Posterior cingulate gyrus (tissue), 11 donors: Measurements from ENCODE around the gene ARHGAP44.
A peak's percentile ranks its signal among the peaks of the same experiment; 100 is the strongest.
"Not testable (repeated sequence)": the region's sequence is repeated elsewhere in the genome, so short reads cannot be mapped to it uniquely, and the experiment has no call there.

Source experiments
- DNase-seq, 10 donors: peaks; one replicate each; pipeline versions ENCODE4 v3.0.0 to v3.0.0-alpha.2; 2020 to 2021; ENCODE audit warnings: mixed read lengths in 3 of 10
- intact Hi-C: fragments of 100-400 bp; cut with DNase I; formaldehyde crosslinking; loops from one replicate; pipeline ENCODE4 v1.15.1; 2023

Gene ARHGAP44

DNA sequence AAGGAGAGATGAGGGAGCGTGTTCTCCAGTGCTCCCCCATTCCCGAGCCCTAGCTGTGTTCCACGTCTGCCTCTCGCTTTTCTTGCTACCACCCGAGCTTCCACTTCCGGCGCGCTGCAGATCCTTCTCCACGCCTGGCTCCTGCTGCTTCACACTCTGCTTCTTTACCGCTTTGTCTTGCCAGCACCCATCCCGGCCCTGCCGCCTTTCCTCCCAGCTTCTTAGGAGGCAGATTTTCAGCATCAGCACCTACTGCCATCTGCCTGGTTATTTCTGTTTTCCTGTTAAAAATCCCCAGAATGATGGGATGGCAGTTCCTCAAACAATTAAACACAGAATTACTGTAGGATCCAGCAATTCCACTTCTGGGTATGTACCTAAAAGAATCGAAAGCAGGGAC, 163.9 kb downstream of the ARHGAP44 start:
- peak in 9 of 10 donors; percentile 19 to 95 (median 68) for DNase-seq
- intact Hi-C loops = no loop called here

DNA sequence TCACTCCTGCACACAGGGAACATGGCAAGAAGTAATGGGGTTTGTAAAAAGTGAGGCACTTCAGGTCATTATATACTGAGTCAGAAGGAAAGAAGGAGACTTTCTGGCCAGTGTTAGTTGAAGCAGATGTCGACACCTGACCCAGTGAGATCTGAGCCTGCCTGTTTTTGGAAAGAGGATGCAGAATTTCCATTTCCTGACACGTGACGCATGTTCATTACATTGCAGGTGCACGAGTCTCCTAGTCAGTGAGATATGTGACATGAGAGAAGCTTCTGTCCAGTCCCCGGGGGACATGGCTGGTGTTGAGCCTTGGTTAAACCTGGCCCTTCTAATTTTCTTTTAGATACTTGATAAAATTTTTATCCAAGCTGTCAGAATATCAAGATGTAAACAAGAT, 166.2 kb downstream of the ARHGAP44 start:
- DNase-seq = no peak
- intact Hi-C loops = no loop called here

DNA sequence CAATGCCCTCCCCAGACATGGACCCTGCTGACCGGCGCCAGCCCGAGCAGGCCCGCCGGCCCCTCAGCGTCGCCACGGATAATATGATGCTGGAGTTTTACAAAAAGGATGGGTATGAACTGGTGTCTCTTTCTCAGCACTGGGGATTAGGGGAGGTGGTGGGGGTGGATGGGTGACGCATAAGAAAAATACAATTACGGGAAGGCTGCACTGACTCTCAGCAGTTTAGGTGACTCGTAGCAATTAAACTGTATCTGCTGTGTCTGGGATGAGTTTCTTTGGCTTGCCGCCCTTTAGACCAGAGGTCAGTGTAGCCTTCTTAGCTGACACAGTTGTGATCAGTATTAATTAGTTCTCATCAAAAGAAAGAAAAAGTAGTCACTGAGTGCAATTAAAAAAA, 169.5 kb downstream of the ARHGAP44 start:
- no peak for DNase-seq
- intact Hi-C loops = no loop called here

DNA sequence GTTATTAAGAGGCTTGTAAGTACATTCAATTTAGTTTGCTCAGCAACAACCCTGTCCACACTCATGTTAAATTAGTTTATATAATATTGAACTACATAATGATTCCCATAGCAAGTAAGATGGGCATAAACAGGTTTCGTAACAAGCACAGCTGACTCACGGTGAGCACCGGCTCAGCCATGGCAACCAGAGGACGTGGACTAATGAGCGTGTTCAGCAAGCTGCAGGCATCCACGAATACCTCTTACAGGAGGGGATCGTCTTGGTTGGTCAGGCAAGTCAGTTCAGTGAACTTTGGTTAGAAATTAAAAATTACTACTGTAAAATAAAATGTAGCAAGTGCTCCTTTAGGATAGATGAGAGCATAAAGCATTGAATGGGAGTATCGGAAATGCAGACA, 170.1 kb downstream of the ARHGAP44 start:
- intact Hi-C loops = no loop called here
- peak in 3 of 10 donors; percentile 16 to 92 (median 85) for DNase-seq

DNA sequence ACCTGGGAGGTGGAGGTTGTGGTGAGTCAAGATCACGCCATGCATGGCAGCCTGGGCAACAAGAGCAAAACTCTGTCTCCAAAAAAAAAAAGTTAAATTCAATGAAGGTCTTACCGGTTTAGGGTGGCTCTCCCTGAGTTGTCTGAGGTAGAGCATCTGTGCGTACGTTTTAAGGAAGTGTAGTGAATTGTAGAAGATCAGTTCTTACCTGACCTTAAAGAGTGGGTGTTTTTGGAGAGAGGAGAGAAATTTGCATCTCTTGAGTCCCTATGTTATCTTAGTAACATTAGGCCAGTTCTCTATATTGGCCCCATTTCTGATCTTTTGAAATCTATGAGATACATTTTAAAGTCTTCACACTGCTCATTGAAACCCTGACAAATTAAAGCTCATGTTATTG, 172.4 kb downstream of the ARHGAP44 start:
- DNase-seq = no peak
- intact Hi-C loops = no loop called here

DNA sequence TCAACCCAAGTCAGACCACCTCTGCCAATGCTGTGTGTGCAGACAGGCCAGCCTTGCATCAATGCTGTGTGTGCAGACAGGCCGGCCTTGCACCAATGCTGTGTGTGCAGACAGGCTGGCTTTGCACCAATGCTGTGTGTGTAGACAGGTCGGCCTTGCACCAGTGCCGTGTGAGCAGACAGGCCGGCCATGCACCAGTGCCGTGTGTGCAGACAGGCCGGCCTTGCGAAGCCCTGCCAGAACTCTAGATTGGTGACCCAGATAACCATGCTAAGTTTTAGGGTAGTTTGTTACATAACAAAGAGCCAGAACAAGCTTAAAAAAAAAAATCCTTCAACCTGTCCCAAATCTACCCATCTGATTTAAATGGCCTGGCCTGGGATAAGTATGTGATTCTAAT, 174.2 kb downstream of the ARHGAP44 start:
- DNase-seq = peak in 1 of 10 donors; percentile 70
- intact Hi-C loops = no loop called here

DNA sequence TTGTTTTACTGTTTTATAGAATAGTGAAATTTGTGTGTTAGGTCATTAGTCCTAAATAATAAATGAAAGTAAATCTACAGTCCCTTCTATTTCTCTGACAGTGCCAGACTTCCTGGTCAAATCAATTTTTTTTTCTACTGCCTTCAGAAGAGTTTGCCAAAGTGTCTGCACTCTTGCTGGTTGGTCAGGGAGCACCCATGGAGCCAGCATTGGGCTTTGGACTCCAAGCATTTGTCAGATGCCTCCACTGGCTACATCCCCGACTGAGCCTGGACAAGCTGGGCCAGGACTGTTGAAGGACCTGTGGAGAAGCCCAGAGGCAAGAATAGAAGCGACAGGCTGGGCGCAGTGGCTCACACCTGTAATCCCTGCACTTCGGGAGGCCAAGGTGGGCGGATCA, 174.9 kb downstream of the ARHGAP44 start:
- DNase-seq = peak in 1 of 10 donors; percentile 43
- intact Hi-C loops = no loop called here

DNA sequence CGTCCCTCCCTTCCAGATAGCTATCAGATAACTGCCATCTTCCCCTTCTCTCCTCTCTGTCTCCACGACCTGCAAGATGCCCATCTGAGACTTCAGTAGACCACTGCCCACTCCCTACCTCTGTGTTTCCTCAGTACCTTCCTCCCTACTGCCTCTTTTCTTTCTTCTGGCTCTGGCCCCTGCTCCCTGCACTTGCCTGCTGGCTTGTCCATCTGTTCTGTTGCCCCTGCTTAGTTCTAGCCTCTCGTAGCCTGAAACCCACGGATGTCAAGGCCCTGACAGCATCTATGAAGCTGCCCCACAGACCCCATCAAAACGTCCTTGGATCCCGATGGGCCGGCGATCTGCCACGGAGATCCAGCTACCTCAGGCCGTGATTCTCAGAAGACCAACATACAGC, 175.5 kb downstream of the ARHGAP44 start:
- intact Hi-C loops = no loop called here
- peak in 1 of 10 donors; percentile 54 for DNase-seq

DNA sequence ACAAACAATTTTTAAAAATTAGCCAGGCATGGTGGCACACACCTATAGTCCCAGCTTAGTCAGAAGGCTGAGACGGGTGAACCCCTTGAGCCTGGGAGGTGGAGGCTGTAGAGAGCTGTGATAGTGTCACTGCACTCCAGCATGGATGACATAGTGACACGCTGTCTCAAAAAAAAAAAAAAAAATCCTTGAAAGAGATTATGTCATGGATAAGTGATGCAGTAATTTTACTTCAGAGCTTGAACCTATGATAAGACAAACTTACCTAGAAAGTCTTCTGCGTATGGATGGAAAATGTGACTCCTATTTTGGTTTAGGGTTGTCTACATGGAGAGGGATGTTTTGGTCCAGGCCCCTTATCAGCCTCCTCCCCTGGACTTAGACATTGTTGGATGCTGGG, 176.7 kb downstream of the ARHGAP44 start:
- DNase-seq = no peak
- intact Hi-C loops = no loop called here

DNA sequence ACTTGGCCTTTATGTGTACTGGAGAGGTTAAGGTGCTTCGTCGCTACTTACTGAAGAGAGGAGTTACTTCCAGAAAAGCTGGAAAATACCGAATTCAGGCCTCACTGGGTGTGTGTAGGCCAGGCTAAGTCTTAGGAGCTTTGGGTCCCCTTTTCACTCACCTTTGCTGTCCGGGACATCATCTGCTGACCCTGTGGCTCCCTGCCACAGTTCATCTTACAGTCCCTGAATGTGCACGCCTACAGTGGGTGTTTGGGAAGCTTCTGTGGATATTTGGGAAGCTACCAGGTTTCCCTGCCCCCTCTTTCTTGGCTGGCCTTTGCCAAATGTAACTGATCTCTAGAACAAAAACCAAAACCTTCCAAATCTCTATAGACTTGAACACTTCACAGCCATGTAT, 177.1 kb downstream of the ARHGAP44 start:
- DNase-seq = no peak
- intact Hi-C loops = no loop called here

DNA sequence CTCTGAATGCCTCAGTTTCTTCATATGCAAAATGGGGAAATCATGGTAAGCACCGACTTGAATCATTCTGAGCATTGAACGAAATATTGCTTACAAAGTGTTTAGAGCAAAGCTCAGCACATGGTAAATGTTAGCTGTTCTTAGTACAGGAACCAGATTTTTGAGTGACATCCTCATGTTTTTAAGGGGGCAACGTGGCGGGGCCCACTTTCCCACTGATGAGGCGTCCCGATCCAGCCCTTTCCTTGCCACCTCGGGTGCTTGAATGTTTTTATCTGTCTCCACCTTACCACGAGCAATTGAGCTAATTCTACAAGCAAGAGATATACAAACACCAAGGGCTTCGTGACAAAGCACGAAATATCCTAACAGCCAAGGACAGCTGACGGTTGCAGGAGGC, 178.7 kb downstream of the ARHGAP44 start:
- peak in 1 of 10 donors; percentile 32 for DNase-seq
- intact Hi-C loops = no loop called here

DNA sequence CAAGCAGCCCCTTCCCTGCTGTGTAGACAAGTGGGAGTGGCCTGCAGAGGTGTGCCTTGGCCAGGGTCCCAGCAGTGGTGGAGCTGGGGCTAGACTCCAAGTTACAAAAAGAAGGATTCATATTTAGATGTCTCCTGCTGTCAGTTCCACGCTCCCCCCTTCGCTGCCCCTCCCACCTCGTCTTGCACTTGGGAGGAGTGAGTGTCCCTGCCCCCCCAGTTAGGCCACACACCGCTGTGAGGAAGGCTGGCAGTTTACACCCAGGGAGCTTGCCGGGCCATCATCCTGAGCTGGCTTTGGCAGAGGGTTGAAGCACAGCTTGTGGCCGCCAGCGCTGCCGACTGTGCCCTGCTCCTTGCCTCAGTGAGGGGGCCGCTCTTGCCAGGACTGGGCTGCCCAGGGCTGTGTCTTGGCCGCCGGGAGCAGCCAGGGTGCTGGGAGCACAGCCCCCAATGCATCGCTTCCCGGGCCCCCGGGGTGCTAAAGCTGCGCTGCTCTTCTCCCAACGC, 184.3 kb downstream of the ARHGAP44 start:
- peak in 5 of 10 donors; percentile 13 to 88 (median 78) for DNase-seq
- intact Hi-C loops = no loop called here

DNA sequence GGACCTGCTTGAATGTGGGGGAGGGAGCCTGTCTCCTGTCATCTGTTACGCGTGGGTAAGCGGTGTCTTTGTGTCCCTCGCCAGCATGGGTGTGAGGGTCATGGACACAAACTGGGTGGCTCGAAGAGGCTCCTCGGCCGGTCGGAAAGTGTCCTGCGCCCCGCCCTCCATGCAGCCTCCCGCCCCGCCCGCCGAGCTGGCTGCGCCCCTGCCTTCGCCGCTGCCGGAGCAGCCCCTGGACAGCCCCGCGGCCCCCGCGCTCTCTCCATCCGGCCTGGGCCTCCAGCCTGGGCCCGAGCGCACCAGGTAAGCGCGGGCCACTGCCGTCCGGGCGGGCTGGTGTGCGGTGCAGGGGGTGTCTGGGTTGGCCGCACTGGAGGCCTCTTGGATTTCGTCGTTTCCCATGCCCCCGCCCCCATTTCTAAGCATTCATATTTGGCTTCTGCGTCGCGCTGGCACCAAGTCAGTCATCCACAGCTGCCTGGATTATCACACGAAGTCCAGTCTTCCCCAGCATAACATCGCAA, 184.8 kb downstream of the ARHGAP44 start:
- DNase-seq = peak in 1 of 10 donors; percentile 79
- intact Hi-C loops = no loop called here

DNA sequence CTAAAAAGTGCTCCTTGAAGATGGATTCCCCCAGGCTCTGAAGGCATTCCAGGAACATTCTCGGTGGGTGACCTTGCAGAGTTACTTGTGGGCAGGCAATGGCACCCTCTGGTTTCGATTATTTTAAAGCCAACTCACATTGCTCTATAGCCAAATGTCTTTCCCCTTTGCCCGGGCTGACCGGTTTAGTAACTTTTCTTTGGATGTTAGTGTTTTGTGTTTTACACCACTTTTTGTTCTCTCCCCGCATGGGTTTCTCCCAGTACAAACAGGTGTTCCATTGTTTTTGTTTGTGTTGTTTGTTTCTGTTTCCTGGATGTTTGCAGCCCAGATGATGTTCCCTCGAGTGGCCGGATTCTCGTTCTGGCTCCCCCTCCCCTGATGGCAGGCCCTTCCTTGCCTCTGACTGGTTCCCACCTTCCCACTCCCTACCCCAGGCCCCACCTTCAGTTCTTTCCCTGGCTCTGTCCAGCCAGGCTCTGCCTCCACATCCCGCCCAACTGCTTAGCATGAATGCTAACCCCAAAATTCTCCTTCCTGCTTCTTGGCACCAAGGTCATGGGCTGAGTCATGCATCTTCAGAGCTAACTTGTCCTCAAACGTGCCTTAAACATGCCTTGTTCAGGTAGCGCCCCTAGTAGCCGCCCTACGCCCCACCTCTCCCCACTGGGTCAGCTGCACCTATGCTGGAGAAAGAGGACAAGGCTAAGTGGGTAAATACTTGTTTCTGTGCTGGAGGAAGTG, 187.9 kb downstream of the ARHGAP44 start:
- no peak for DNase-seq
- intact Hi-C loops = no loop called here

DNA sequence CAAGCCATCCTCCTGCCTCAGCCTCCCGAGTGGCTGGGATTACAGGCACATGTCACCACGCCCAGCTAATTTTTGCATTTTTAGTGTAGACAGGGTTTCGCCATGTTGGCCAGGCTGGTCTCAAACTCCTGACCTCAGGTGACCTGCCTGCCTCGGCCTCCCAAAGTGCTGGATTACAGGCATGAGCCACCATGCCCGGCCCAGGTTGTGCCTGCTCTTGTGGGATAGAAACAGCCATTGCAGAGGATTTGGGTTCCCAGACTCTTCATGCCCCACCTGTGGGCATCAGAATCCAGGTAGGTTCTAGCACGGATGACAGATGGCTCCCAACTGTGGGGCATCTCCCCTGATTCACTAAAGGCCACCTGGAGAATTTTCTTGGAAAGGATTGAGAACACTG, 189.5 kb downstream of the ARHGAP44 start:
- DNase-seq = peak in 1 of 10 donors; percentile 52
- intact Hi-C loops = not testable (repeated sequence)

DNA sequence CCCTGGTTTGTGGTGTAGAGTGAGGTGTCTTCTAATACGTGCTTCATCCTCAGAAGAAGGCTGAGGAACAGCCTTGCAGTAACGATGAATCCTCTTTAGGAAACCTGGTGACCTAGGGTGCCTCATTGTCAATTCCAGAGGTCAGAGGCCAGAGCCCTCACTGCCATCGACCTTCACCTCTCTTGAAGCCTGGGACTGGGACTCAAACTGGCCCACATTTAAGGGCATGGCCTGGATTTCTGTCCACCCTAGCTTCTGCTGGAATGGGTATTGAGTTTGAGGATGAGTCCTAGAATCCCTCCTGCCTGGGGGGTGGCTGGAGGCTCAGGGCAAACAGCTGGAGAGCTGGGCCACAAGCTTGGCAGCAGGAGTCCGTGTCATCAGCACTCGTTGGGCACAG, 189.9 kb downstream of the ARHGAP44 start:
- intact Hi-C loops = no loop called here
- no peak for DNase-seq

DNA sequence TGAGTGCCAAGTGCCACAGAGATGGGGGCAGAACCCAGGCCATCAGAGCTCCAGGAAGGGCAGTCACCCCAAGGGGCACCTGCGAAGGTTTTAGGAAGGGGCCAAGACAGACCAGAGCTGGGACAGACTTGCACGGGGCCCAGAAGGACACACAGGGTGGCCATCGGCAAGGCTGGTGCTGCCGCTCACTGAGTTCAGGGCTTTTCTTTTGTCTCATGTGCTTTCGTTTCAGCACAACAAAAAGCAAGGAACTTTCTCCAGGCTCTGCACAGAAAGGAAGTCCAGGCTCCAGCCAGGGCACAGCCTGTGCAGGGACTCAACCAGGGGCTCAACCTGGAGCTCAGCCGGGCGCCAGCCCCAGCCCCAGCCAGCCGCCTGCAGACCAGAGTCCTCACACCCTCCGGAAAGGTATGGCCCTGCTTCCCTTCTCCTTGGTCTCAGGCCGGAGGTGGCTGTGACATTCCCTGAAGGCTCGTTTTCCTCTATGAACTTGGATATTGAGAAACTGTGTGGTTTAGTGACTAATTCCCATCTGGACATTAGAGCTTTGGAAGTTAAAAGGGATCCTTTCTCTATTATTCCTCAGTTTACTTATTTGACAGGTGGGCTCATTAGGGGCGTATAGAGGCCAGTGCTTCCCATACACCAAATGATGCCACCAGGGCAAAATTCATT, 190.7 kb downstream of the ARHGAP44 start:
- intact Hi-C loops = no loop called here
- peak in 1 of 10 donors; percentile 56 for DNase-seq

DNA sequence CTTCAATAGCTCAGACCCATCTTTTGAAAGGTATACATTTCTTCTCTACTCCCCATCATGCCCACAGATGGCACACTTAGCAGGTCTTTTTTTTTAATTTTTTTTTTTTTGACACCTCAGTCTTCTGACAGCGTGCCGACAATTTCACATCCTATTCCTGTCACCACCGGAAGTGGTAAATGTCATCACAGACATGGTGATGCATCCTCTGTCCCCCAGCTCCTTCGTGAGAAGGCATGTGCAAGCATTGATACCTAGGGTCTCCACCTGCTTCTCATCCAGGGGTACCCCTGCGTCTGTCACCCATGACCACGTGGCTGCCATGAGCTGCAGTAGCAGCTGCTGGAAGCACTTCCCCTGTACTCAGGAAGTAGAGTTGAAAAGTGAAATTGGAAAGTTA, 192.9 kb downstream of the ARHGAP44 start:
- peak in 1 of 10 donors; percentile 28 for DNase-seq
- intact Hi-C loops = no loop called here

DNA sequence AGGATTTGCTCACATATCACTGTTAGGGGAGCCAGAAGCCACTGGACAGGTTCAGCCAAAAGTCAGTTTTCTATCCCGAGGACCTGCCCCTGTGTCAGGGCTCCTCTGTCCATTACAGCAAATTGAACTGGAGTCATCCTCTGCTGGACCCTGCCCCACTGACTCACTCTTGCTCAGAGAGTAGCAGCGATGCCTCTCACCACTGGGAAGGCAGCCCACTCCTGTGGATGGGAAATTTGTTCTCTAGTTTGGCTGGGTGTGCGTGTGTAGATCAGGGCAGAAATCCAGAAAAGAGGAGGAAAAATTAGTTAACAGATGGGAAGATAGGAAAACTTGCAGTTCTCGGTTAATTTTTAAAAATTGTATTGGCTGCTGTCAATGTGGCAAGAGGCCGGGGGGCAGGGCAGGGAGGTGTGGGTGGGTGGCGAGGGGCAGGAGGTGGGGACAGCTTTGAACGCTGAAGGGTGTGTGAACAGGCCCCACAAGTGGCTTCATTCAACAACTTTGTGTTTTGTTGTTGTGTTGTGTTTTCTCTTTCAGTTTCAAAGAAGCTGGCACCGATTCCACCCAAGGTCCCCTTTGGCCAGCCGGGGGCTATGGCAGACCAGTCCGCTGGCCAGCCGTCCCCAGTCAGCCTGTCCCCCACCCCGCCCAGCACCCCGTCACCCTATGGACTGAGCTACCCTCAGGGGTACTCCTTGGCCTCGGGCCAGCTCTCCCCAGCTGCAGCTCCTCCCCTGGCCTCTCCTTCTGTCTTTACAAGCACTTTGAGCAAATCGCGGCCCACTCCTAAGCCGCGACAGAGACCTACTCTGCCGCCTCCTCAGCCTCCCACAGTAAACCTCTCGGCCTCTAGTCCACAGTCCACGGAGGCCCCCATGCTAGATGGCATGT, 194.9 kb downstream of the ARHGAP44 start:
- DNase-seq = peak in 5 of 10 donors; percentile 40 to 86 (median 73)
- intact Hi-C loops = no loop called here

DNA sequence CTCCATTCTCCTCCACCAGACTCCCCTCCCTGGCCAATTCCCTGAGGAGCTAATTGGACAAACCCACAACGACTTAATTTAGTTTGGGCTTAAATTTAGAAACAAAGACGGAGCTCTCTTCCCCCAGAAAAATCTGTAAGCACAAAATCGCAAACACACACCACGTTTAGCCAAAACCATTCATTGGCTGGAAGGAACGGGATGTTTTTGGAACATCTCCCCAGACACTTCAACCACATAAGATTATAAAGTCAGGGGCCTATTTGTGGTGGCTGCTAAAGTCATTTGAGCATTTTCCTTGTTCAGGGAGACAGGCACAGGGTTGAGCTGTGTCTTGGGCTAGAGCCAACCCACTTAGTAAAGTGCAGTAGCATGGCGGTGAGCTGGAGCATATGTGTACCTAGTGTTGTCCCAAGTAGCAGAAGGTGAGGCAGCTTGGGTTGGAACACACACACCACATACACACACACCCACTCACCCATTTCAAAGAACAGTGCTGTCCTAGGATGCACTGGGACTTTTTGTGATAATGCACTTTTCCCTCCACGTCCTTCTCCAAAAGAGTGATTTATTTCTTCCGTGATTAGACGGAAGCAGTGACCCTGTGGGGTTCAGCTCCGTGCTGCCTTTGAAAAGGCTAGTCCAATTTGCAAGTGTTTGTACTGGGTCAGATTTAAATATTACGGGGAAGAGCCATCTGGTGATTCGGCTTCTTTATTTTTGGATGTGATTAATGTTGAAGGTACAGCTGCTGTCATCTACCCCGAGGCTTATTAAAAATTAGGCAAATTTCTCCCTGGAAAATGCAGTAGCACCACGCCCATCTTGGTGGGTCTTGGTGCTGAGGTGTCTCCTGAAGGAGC, 196.4 kb downstream of the ARHGAP44 start:
- DNase-seq = peak in 2 of 10 donors; percentile 63 to 75
- intact Hi-C loops = no loop called here
